GM12874 (cell line): ENCODE results near the gene CHRNA4.

Experiments used
- CTCF ChIP-seq: IDR thresholded peaks from 2 replicates; pipeline ENCODE4 v1.5.1; 2011; ENCODE audit warnings: low read depth, mild to moderate bottlenecking, control low read depth, low read length, moderate library complexity; ENCODE audit not compliant: insufficient read depth

Gene CHRNA4

GRCh38 chr20:63363981-63364561 is 2.9 kb upstream of the CHRNA4 start:
- TF ChIP-seq CTCF: no peak

- TF ChIP-seq CTCF: no peak
Observed at GRCh38 chr20:63363013-63363957, 2.1 kb upstream of the CHRNA4 start.

GRCh38 chr20:63362436-63363009 is 1.4 kb upstream of the CHRNA4 start:
- TF ChIP-seq CTCF: no peak

GRCh38 chr20:63361519-63362435 is 628 bp upstream of the CHRNA4 start:
- TF ChIP-seq CTCF: no peak

- no peak for TF ChIP-seq CTCF
Observed at GRCh38 chr20:63359937-63360849, 956 bp downstream of the CHRNA4 start.

- no peak for TF ChIP-seq CTCF
Observed at GRCh38 chr20:63359164-63359934, 1.8 kb downstream of the CHRNA4 start.
